GM18861 (cell line): ENCODE measurements around the gene CNPY1.
"Not testable (repeated sequence)": the region's sequence is repeated elsewhere in the genome, so short reads cannot be mapped to it uniquely, and the experiment has no call there.

ENCODE experiments used
- ATAC-seq: cut with Tn5 transposase; IDR thresholded peaks from one replicate; pipeline ENCODE4 v1.9.1; 2021; ENCODE audit not compliant: unreplicated experiment

The CNPY1 gene

DNA sequence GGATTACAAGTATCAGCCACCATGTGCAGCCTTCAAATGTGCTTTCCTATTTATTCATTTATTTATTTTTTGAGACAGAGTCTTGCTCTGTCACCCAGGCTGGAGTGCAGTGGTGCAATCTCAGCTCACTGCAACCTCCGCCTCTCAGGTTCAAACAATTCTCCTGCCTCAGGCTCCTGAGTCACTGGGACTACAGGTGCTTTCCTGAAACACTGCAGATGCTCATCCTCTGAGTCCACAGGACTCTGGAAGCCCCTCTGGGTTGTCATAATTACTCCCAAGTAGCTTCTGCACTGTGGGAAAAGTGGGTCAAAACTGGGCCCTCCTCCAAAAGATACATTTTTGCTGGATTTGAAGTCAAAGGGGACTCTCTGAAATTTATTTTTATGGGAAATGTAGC lies at the start of gene CNPY1:
Gene CNPY1, minus strand, starts transcription at position 111 of the 400 bp plus-strand sequence. CDS start 630 bp downstream, outside the sequence.
- ATAC-seq = not testable (repeated sequence)

DNA sequence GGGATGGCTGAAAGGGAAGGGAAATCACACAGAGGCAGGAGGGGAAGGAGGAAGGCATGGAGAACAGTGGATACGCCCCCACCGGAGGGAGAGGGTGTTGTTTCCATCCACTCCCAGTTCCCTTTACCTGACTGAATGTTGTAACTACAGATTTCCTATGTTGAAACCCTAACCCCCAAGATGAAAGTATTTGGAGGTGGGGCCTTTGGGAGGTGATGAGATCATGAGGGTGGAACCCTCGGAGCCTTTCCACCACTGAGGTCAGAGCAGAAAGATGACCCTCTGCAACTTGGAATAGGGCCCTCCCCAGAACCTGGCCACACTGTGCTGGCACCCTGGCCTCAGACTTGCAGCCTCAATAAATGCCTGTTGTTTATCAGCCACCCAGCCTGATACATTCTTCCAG lies 48.6 kb upstream of the CNPY1 start:
- ATAC-seq = no peak

DNA sequence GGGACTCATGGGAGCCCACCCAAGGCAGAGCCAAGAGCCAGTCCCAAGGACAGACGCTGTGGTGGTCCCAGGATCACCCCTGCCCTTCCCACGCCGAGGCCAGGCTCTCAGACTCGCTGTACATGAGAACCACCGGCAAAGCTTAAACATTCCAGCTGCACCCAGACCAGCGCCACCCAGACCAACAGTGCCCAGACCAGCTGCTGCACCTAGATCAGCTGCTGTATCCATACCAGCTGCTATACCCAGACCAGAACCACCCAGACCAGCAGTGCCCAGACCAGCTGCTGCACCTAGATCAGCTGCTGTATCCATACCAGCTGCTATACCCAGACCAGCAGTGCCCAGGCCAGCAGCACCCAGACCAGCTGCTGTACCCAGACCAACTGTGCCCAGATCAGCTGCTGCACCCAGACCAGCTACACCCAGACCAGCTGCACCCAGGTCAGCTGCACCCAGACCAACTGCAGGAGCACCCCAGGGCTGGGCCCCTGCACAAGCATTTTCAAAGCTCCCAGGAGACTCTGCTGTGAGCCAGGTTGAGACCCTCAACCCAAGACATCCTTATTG lies 47.9 kb upstream of the CNPY1 start:
- no peak for ATAC-seq

DNA sequence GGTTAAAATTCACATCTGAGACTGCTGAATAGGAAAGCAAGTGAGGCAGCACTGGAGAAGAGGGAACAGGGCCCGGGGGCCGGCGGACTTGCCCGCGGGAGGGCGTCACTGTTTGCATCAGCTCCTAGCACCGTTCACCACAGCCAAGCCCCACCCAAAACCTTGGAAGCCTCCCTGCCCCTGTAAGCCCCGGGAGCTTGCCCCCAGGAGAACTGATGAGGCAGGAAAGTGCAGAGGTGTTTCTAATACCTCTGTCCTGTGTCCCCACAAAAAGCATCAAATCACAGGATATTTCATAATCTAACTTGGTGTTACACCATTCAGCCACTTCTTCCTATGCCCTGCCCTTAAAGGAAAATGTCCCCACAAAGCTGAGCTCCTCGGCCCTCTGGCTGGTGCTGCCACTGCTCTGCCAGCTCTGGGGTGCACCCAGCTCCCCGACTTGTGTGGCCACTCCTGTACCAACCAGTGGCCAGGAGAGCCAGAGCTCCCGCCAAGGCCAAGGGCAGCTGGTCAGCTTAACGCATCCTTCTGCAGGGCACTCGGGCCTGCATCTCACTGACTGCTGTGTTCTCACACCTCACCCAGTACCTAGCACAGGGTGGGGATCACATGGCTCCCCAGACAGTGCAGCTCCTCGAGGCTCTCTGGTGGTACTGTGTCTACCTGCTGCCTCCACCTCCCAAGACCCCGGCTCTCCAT lies 47.3 kb upstream of the CNPY1 start:
- ATAC-seq = no peak

DNA sequence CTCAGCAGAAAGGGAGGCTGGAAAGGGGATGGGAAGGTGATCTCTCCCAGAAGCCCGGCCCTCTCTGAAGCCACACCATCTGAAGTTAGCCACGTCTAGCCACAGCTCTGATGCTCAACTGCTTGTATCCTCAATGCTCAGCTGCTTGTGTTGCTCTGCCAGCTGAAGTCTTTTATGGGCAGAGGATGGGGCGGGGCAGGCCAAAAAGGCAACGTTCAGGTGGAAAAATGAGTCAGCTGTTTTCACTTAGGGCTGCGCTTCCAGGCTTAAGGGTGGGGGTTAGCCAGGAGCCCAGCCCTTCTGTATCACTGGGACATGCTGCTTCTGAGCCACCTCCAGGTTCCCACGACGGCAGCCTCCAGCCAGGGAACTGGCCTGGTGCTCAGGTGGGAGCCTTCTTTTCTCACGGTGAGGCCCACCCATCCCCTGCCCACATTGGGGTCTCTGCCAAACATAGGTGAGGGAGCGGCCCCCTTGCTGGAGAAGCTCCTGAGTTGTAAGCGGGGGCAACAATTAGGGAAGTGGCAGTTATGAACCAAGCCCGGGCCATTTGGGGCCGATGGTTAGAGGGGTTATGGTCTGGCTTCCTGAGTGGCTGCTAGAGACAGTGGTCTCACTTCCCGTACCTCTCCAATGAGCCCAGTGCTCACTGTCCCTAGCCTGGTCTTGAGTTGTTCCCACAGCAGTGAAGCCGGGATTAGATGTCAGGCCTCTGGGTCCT lies 44.9 kb upstream of the CNPY1 start:
- ATAC-seq = no peak

DNA sequence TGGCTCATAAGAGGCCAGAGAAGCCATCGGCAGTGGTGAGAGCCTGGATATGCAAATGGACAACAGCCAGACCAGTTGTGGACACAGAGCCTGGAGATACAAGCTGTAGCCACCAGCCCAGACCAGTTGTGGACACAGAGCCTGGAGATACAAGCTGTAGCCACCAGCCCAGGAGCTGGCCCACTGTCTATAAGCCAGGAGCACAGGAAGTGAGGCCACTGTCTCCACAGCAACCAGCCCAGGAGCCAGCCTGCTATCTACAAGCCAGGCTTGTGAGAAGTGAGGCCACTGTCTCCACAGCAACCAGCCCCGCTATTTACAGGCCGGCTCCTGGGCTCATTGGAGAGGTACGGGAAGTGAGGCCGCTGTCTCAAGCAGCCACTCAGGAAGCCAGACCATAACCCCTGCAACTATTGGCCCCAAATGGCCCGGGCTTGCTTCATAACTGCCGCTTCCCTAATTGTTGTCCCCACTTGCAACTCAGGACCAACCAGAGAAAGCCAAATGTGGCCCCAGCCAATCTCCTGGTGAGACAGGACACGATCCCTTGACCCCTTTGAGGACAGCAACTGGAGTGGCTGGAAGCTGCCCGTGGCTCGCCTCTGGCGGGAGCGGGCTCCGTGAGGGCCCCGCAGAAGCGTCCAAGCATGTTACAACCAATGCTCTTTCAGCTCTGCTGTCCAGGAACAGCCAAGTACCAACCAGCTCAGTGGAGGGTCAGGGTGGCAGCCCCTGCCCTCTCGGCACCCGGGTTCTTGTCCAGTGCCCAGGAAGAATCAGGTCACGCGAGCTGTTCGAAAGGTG lies 44.1 kb upstream of the CNPY1 start:
- ATAC-seq = no peak

DNA sequence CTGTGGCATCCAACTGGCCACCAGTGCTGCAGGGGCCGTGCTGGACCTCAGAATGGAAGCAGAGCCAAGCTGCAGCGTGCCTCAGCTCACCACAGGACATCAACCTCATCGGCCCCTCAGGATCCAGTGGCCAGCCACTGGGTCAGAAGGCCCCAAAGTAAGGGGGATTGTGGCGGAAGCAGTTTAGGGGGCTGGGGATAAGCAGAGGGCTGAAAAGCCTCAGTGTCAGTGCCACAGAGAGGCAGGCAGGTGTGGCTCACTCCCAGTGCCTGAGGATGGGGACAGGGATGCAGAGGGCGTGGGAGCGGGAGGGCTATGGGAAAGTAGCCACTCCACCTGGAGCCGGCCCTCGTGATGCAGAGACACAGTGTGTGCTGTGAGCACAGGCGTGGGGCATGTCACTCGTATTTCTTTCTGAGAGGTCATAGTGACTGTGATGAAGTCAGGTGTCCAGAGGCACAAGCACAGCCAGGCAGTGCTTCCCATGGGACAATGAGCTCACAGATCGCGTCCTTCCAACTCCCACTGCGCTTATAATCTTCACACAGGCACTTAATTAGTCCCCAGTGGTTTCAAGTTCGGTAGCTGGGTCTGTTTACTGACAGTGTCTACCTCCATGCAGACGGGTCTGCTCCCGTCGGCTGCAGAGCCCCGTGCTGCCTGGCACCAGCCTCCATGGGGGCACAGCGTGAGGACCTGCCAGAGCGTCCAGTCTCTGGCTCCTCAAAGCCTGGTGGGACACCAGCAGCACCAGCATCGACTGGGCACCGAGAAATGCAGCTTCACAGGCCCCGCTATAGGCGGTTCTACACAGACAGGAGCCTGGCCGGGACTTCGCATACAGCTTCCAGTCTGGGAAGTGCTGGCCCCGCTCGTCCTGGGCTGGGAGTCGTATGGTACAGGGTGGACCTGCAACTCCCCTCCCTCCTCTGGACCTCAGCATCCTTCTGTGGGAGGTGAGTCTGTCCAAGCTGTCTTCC lies 42.9 kb upstream of the CNPY1 start:
- ATAC-seq = no peak

DNA sequence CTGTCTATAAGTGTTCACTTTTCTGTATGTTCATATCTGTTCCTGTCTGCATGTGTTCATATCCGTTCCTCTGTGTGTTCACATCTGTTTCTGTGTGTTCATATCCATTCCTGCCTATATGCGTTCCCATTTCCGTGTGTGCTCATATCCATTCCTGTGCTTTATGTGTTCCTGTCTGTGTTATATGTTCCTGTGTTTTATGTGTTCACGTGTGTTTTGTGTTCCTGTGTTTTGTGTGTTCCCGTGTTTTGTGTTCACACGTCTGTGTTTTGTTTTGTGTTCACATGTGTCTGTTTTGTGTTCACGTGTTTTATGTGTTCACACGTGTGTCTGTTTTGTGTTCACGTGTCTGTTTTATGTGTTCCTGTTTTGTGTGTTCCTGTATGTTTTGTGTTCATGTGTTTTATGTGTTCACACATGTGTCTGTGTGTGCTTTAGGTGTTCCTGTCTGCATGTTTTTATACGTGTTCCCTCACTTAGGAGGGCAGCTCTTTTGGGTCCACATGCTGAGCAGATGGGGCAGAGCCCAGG lies 42.2 kb upstream of the CNPY1 start:
- ATAC-seq = no peak

DNA sequence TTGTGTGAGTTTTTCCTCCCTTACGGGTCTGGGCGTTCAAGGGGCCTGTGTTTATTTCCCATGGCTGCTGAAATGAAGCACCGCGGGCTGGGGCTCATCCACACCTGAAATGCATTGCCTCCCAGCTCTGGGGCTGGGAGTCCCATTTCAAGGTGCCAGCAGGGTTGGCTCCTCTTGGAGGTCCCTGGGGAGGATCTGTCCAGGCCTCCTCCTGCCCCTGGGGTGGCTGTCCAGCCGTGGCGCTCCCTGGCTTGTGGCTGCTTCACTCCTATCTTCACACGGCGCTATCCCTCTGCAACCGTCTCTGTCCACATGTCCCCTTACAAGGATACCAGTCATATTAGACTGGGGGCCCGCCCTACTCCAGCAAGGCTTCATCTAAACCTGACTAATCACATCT lies 41.1 kb upstream of the CNPY1 start:
- no peak for ATAC-seq

DNA sequence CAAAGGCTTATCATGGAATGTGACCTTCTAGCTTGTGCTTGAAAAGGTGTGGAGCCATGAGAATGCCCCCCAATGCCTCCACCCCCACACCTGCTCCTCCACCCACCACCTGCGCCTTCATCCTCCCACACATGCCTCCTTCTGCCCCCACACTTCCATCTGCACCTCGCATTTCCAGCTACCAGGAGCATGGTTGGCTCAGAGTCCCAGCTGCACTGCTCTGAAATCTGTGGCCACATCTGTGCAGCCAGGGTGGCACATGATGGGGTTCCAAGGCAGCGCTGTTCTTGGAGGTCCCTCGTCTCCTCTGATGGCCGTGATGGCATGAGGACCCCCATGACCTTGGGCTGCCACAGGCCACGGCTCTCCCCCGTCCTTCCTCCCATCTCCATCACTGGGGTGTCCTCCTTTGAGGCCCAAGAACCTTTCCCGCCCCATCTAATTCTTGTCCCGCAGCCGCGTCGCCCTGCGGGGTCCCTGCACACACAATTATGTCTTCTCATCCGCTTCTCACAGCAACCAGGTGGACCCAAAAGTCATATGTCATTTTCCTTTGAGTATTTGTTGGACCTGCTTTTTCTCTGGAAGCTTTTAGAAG lies 40.6 kb upstream of the CNPY1 start:
- ATAC-seq = no peak

DNA sequence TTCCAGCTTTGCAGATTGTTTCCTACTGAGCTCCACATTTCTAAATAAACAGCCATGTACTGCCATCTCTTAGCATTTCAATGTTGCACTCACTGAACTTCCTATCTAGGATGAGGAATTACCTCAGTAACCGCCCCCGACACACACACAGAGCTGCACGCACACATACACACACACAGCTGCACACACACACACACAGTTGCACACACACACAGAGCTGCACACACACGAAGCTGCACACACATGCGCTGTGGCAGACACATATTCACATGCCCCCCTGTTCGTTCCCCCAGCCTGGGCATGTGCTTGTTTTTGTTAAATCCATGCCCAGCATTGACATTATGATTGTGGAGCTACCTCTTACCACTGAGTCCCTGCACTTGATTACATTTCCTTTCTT lies 39.6 kb upstream of the CNPY1 start:
- ATAC-seq = no peak

DNA sequence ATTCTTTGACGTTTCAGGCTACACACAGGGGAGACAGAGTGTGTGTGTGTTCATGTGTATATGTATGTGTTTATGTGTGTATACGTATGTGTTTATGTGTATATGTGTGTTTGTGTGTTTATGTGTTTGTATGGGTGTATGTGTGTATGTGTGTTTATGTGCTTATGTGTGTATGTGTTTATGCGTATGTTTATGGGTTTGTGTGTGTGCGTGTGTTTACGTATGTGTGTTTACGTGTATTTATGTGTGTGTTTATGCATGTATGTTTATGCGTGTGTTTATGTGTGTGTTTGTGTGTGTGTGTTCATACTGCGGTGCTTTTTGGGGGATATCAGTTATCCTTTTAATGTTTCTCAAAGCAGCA lies 39.2 kb upstream of the CNPY1 start:
- ATAC-seq = no peak

DNA sequence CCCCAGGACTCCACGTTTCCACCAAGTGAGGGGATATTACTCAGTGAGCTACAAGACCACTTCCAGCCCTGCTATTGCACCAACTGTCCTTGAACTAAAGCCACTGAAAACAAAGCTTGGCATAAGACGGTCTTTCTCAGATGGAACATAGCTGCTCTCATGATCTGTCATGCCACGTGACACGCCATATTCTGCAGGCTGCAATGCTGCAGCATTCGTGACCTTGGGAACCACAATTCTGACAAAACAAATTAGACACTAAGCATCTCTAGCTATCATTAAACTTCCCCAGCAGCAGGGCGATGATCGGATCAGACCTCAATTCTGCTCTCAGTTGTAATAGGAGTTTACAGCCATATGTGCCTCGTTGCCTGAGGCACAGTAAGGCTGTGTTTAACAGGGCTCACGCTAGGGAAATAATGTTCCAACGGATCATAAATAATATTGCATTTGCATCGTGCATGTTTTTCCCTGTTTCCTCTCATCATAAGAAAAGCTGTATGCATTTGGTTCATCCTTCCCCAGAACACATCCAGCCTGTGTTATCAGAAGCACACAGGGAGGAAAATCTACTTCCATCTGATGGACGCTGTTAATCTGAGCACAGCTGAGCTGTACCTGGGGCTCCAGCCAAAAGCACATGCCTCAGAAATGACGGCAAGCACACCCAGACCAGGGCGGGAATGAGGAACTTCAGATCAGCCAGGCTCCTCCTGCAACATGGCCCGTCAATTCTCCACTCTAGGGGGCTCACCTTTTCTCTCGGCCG lies 38.6 kb upstream of the CNPY1 start:
- no peak for ATAC-seq

DNA sequence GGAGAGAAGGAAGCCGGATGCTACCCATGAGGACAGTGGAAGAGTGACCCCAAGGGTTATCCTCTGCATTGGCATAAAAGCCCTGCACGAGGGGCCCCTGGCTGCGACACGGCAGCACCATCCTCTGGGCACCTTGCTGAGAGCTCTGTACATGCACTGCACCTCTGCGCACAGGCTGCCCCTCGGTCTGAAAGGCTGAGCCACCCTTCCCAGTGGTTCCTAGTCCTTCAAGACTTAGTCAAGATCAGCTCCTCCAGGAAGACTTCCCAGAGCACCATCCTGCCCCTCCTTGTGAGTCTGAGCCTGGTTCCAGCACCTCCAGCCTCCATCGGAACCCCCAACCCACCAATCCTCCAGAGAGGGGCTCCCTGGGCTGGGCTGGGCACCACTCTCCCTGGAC lies 37.9 kb upstream of the CNPY1 start:
- no peak for ATAC-seq

DNA sequence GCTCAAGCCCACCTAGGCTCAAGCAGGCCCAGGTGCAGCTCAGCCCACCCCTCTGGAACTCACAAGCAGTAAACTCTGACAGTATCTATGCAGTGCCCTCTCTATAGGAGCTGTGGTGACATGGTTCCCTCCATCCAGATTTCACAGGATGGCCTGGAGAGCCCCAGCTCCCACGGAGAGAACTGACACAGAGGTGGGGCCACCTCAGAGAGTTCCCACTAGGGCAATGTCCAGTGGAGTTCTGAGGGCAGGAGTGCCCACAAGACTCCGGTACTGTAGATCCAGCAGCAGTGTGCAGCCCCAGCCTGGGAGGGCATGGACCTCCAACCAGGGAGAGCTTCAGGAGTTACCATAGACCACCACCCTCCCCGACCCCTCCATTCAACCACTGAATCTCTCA lies 37.3 kb upstream of the CNPY1 start:
- no peak for ATAC-seq

DNA sequence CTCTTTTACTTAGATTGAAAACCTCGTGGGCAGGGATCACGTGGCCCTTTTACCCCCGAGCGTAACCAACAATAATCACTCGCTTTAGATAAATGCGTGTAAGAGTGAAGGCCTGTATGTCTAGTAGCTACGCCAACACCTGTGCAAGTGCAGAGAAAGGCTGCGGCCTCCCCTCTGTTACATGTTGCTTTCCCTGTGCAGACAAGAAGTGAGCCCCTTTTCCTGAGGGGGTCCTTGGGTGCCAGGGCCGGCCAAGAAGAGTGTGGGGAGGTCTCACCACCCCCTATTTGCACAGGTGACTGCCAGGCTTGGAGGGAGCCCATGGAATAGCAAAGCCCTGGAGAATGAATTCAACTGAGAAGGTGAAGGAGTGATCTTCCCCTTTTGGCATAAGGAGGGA lies 35.6 kb upstream of the CNPY1 start:
- no peak for ATAC-seq

DNA sequence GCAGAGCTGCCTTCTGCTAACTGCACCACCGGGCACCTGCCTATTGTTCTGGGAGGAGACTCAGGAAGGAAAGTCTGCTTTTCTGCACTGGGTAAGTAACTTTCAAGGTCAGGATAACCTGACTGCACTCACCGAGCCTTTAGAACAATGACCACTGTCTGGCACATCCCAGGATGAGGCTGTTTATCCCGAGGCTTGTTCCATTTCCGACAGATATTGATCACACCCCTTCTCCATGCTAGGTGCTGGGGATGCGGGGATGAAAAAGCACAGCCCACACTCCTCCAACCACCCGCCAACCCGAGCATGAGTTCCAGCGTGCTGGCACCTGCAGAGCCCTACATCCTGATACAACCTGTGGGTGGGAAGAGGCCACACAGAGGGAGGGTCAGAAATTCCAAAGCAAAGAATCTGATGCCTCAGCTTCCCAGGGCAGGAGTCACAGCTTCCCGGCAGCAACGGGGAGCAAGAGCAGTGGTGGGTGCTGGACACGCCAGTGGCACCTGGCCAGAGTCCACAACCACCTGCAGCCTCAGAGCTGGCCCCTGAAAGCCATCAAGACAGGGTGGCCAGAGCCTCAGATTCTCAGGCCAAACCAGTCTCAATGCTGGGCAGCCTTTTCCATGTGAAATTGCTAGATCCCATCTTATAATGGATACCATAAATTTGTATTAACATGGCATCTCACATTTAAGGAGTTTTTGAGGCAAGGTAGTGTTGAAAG lies 34.9 kb upstream of the CNPY1 start:
- ATAC-seq = no peak

DNA sequence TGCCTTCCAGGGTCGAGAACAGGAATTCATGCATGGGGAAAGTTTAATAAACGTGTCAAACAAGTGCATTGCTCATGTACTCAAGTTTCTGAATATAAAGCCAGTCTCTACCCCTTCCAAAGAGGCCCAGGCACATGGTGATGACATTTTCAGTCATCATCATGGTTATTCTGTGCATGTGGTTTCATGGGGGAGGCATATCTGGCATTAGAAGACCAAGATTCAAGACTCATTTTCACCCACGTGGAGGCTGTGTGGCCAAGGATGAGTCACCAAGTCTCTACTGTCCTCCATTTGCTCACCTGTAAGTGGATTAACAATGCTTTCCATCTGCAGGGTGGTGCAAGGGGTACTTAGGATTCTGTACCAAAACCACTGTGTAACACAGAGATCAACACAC lies 34.0 kb upstream of the CNPY1 start:
- ATAC-seq = no peak
